ENCODE results near the gene A4GALT. TPM values are rescaled to one million over a fixed set of nuclear protein-coding genes. Genes with fewer than 3 reads are reported as not detected.

A4GALT gene
- total and polyA plus RNA-seq, 4 donors, result 8.6 to 29.3 (median 24.3) TPM

- peaks cover 0 to 16% (median 0%) of the 10 kb centered on the region in 5 donors for H3K4me1 ChIP-seq (ENCODE audit: control insufficient read depth in 5 of 5, insufficient read depth in 5 of 5, low read length in 5 of 5)
- 84 to 85% methylated on average over 4 of the region's 4 CpGs for WGBS, 2 donors
- H3K9ac ChIP-seq (ENCODE audit: insufficient read depth in 1 of 2, low read length in 2 of 2), result no peak overlapping the region
- no peak for ATAC-seq (ENCODE audit: insufficient read depth, low FRiP score)
- H3K27ac ChIP-seq (ENCODE audit: low read depth in 1 of 2, low read length in 1 of 2), result peak overlapping the region in 1 of 2 donors; percentile 17
- peaks cover 0 to 2% (median 0%) of the 10 kb centered on the region in 4 donors for H3K9me3 ChIP-seq (ENCODE audit: control insufficient read depth in 4 of 4, insufficient read depth in 3 of 4, low read length in 3 of 4)
- no peak for TF ChIP-seq CTCF (IDR thresholded peaks at IDR 0.05; ENCODE audit: control extremely low read depth, extremely low read depth)
- no peaks in the 10 kb centered on the region for H3K36me3 ChIP-seq (ENCODE audit: control insufficient read depth in 4 of 4, insufficient read depth in 4 of 4, low read length in 4 of 4)
- H3K4me3 ChIP-seq, result no peak overlapping the region
- no peak for DNase-seq
- H3K27me3 ChIP-seq (ENCODE audit: control insufficient read depth in 3 of 3, insufficient read depth in 3 of 3, low read length in 2 of 3), result peaks cover 0 to 13% (median 11%) of the 10 kb centered on the region in 3 donors
Measured at GRCh38 chr22:42714768-42715390, 5.8 kb downstream of the A4GALT start.

DNA sequence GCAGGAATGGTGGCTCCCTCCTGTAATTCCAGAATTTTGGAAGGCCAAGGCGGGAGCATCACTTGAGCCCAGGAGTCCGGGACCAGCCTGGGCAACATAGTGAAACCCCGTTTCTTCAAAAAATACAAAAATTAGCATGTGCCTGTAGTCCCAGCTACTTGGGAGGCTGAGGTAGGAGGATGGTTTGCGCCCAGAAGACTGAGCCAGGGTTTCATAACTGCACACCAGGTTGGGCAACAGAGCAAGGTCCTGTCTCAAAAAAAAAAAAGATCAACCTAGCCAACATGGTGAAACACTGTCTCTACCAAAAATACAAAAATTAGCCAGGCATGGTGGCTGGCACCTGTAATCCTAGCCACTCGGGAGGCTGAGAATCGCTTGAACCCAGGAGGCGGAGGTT is 6.4 kb downstream of the A4GALT start:
- no peaks in the 10 kb centered on the region for H3K36me3 ChIP-seq (ENCODE audit: control insufficient read depth in 4 of 4, insufficient read depth in 4 of 4, low read length in 4 of 4)
- H3K27ac ChIP-seq (ENCODE audit: low read depth in 1 of 2, low read length in 1 of 2), result peak overlapping the region in 1 of 2 donors; percentile 17
- H3K4me3 ChIP-seq, result no peak overlapping the region
- no peak for ATAC-seq (ENCODE audit: insufficient read depth, low FRiP score)
- 98% methylated on average over 7 of the region's 7 CpGs for WGBS, 2 donors
- H3K9ac ChIP-seq (ENCODE audit: insufficient read depth in 1 of 2, low read length in 2 of 2), result no peak overlapping the region
- peaks cover 0 to 9% (median 5%) of the 10 kb centered on the region in 3 donors for H3K27me3 ChIP-seq (ENCODE audit: control insufficient read depth in 3 of 3, insufficient read depth in 3 of 3, low read length in 2 of 3)
- TF ChIP-seq CTCF (IDR thresholded peaks at IDR 0.05; ENCODE audit: control extremely low read depth, extremely low read depth), result no peak
- peaks cover 0 to 2% (median under 1%) of the 10 kb centered on the region in 4 donors for H3K9me3 ChIP-seq (ENCODE audit: control insufficient read depth in 4 of 4, insufficient read depth in 3 of 4, low read length in 3 of 4)
- DNase-seq, result no peak
- H3K4me1 ChIP-seq (ENCODE audit: control insufficient read depth in 5 of 5, insufficient read depth in 5 of 5, low read length in 5 of 5), result peaks cover 0 to 16% (median 0%) of the 10 kb centered on the region in 5 donors

- Histone ChIP-seq H3K36me3 (ENCODE audit: control insufficient read depth in 4 of 4, insufficient read depth in 4 of 4, low read length in 4 of 4) (no peaks in the 10 kb centered on the region), H3K9me3 (ENCODE audit: control insufficient read depth in 4 of 4, insufficient read depth in 3 of 4, low read length in 3 of 4) (peaks cover 0 to 2% (median under 1%) of the 10 kb centered on the region in 4 donors), H3K9ac (ENCODE audit: insufficient read depth in 1 of 2, low read length in 2 of 2) (no peak overlapping the region), H3K4me1 (ENCODE audit: control insufficient read depth in 5 of 5, insufficient read depth in 5 of 5, low read length in 5 of 5) (peaks cover 0 to 12% (median 0%) of the 10 kb centered on the region in 5 donors), H3K27me3 (ENCODE audit: control insufficient read depth in 3 of 3, insufficient read depth in 3 of 3, low read length in 2 of 3) (no peaks in the 10 kb centered on the region), H3K27ac (ENCODE audit: low read depth in 1 of 2, low read length in 1 of 2) (peak overlapping the region; percentile 32 to 87), H3K4me3 (no peak overlapping the region)
- no peak for TF ChIP-seq CTCF (IDR thresholded peaks at IDR 0.05; ENCODE audit: control extremely low read depth, extremely low read depth)
- ATAC-seq (ENCODE audit: insufficient read depth, low FRiP score), result peak; percentile 39
- 57 to 81% methylated on average over 19 of the region's 19 CpGs for WGBS, 2 donors
- no peak for DNase-seq
Measured at GRCh38 chr22:42711895-42712837, 8.5 kb downstream of the A4GALT start.
